Kidney (tissue), 14 donors: ENCODE results near the gene MGME1. TPM values are rescaled to one million over a fixed set of nuclear protein-coding genes. Genes with fewer than 3 reads are reported as not detected.

Experiments used
- DNase-seq, 5 donors: peaks; one replicate each; pipeline ENCODE4 v3.0.0-alpha.2; 2013 to 2020
- FAIRE-seq: peaks from 2 replicates; lab custom pipeline; 2012; peaks lifted over from hg19 to GRCh38; lab: Jason Lieb, UNC
- H3K27ac ChIP-seq, 2 donors: one replicate each; pipeline ENCODE4 v1.7.0; 2013; ENCODE audit warnings: low read depth in 2 of 2, low read length in 2 of 2, inconsistent platforms in 1 of 2
- H3K27me3 ChIP-seq: one replicate; pipeline ENCODE4 v1.7.1; 2013; ENCODE audit warnings: low read length, inconsistent platforms; ENCODE audit not compliant: control insufficient read depth, insufficient read depth
- H3K36me3 ChIP-seq, 3 donors: one replicate each; pipeline versions ENCODE4 v1.7.0 to v1.7.1; 2013; ENCODE audit warnings: low read length in 3 of 3, control low read depth in 1 of 3, inconsistent platforms in 1 of 3; ENCODE audit not compliant: insufficient read depth in 3 of 3, control insufficient read depth in 2 of 3
- H3K4me1 ChIP-seq, 3 donors: one replicate each; pipeline versions ENCODE4 v1.7.0 to v1.7.1; 2013; ENCODE audit warnings: low read length in 3 of 3, inconsistent platforms in 1 of 3, low read depth in 1 of 3; ENCODE audit not compliant: control insufficient read depth in 2 of 3, insufficient read depth in 2 of 3
- H3K4me3 ChIP-seq, 3 donors: one replicate each; pipeline versions ENCODE4 v1.7.0 to v1.8.1; 2013; ENCODE audit warnings: low read length in 3 of 3, control low read depth in 1 of 3, inconsistent platforms in 1 of 3
- H3K9ac ChIP-seq, 3 donors: one replicate each; pipeline versions ENCODE4 v1.7.0 to v1.7.1; 2013; ENCODE audit warnings: low read length in 3 of 3, control low read depth in 1 of 3, inconsistent platforms in 1 of 3
- H3K9me3 ChIP-seq, 3 donors: one replicate each; pipeline versions ENCODE4 v1.7.0 to v1.7.1; 2013; ENCODE audit warnings: low read length in 3 of 3, control low read depth in 1 of 3, inconsistent platforms in 1 of 3; ENCODE audit not compliant: control insufficient read depth in 2 of 3, insufficient read depth in 1 of 3
- CTCF ChIP-seq: IDR thresholded peaks from 3 replicates; pipeline ENCODE4 v1.5.1; 2012; ENCODE audit warnings: mild to moderate bottlenecking, moderate library complexity, borderline replicate concordance; ENCODE audit not compliant: insufficient read depth; ENCODE audit errors: extremely low read depth
- intact Hi-C: fragments of 100-400 bp; cut with DNase I; formaldehyde crosslinking; loops from one replicate; pipeline ENCODE4 v1.11.1; 2022
- polyA plus RNA-seq: library from polyadenylated mRNA; stranded (reverse); fragments of 350-450 nt; fragmentation: Illumina TruSeq; extraction: RNeasy Lipid Tissue Mini Kit (QIAGEN cat#74804); gene quantifications from one replicate; pipeline ENCODE4 v1.2.3, GENCODE V29; 2014; ENCODE audit warnings: low read depth, low replicate concordance; ENCODE audit not compliant: insufficient read depth
- total RNA-seq: library from RNA; stranded (reverse); fragmentation: NEBNext Ultra II Directional; extraction: Animal tissue kit (Norgen Biotek cat#: 25700); gene quantifications from one replicate; pipeline ENCODE4 v1.2.1, GENCODE V29; 2021
- donor health status: control.
- donor health status: control.
- donor health status: control.
- donor health status: control.
- donor health status: control.
- donor health status: DM: yes; HTN: yes; CAD: no.
- donor health status: Normal renal cell carcinoma (clear cell type).

MGME1 gene
- total and polyA plus RNA-seq, 2 donors from 2014 or later: 15.5 to 16.7 TPM

- no peak for FAIRE-seq
- Histone ChIP-seq H3K27ac (no peak overlapping the region), H3K4me1 (peaks cover 7 to 25% (median 12%) of the 10 kb centered on the region in 3 donors), H3K9me3 (no peaks in the 10 kb centered on the region), H3K9ac (no peak overlapping the region), H3K27me3 (no peaks in the 10 kb centered on the region), H3K36me3 (peaks cover 12 to 38% (median 26%) of the 10 kb centered on the region in 3 donors), H3K4me3 (no peak overlapping the region)
- no peak for DNase-seq
- no peak for TF ChIP-seq CTCF
- intact Hi-C loops: no loop called here
These were observed 28.4 kb upstream of the MGME1 start for GRCh38 chr20:17940224-17940971.

- Histone ChIP-seq H3K27me3 (no peaks in the 10 kb centered on the region), H3K36me3 (peaks cover 16 to 46% (median 32%) of the 10 kb centered on the region in 3 donors), H3K27ac (no peak overlapping the region), H3K9ac (no peak overlapping the region), H3K9me3 (no peaks in the 10 kb centered on the region), H3K4me3 (no peak overlapping the region), H3K4me1 (peaks cover 7 to 23% (median 10%) of the 10 kb centered on the region in 3 donors)
- FAIRE-seq (no peak), DNase-seq (no peak)
- intact Hi-C loops: no loop called here
- TF ChIP-seq CTCF: no peak
These were observed 27.6 kb upstream of the MGME1 start for GRCh38 chr20:17941087-17941825.

- Histone ChIP-seq H3K27me3 (no peaks in the 10 kb centered on the region), H3K4me1 (peaks cover 6 to 17% (median 7%) of the 10 kb centered on the region in 3 donors), H3K4me3 (no peak overlapping the region), H3K9ac (no peak overlapping the region), H3K9me3 (no peaks in the 10 kb centered on the region), H3K36me3 (peaks cover 18 to 52% (median 37%) of the 10 kb centered on the region in 3 donors), H3K27ac (no peak overlapping the region)
- intact Hi-C loops: no loop called here
- DNase-seq: no peak
- no peak for FAIRE-seq
- no peak for TF ChIP-seq CTCF
These were observed 27.0 kb upstream of the MGME1 start for GRCh38 chr20:17941826-17942196.
